Neural cell (in vitro differentiated cells): ENCODE measurements around the gene RBBP6. TPM values are rescaled to one million over a fixed set of nuclear protein-coding genes. Genes with fewer than 3 reads are reported as not detected.
"Not testable (repeated sequence)": the region's sequence is repeated elsewhere in the genome, so short reads cannot be mapped to it uniquely, and the experiment has no call there.

ENCODE experiments used
- H2AFZ ChIP-seq: fragments of 200-600, 300-800 bp; sonication (generic), shearing (Covaris generic); 2 replicates; pipeline ENCODE4 v1.6.0; 2014; ENCODE audit warnings: low read depth, mild to moderate bottlenecking, antibody characterized with exemption, low read length, moderate library complexity
- H3F3A ChIP-seq: fragments of 200-600 bp; shearing (Covaris generic); 2 replicates; pipeline ENCODE4 v1.6.1; 2016; ENCODE audit warnings: mild to moderate bottlenecking, moderate library complexity, mixed read lengths, antibody characterized with exemption, low read length; ENCODE audit not compliant: insufficient read depth, poor library complexity, severe bottlenecking
- H3K27ac ChIP-seq: fragments of 200-600, 300-800 bp; sonication (generic), shearing (Covaris generic); 2 replicates; pipeline ENCODE4 v1.5.1; 2014; ENCODE audit warnings: mild to moderate bottlenecking, low read length, moderate library complexity
- H3K27me3 ChIP-seq: fragments of 300-800, 200-600 bp; sonication (generic), shearing (Covaris generic); 2 replicates; pipeline ENCODE4 v1.6.0; 2014; ENCODE audit warnings: mild to moderate bottlenecking, low read depth, low read length, moderate library complexity; ENCODE audit not compliant: insufficient read depth
- H3K36me3 ChIP-seq: fragments of 300-800, 200-600 bp; sonication (generic), shearing (Covaris generic); 2 replicates; pipeline ENCODE4 v1.5.1; 2014; ENCODE audit warnings: mild to moderate bottlenecking, antibody characterized with exemption, low read length, moderate library complexity; ENCODE audit not compliant: insufficient read depth
- H3K4me2 ChIP-seq: fragments of 300-800, 200-600 bp; sonication (generic), shearing (Covaris generic); 2 replicates; pipeline ENCODE4 v1.6.0; 2014; ENCODE audit warnings: mild to moderate bottlenecking, low read length
- H3K4me3 ChIP-seq: fragments of 300-800, 200-600 bp; sonication (generic), shearing (Covaris generic); 2 replicates; pipeline ENCODE4 v1.5.1; 2014; ENCODE audit warnings: mild to moderate bottlenecking, low read length, moderate library complexity
- H3K79me2 ChIP-seq: fragments of 200-600 bp; shearing (Covaris generic); replicated peaks from 2 replicates; pipeline ENCODE4 v1.6.0; 2014; ENCODE audit warnings: mild to moderate bottlenecking, low read length, moderate library complexity; ENCODE audit not compliant: insufficient read depth
- H3K9ac ChIP-seq: fragments of 300-800, 200-600 bp; sonication (generic), shearing (Covaris generic); 2 replicates; pipeline ENCODE4 v1.6.1; 2016; ENCODE audit warnings: mild to moderate bottlenecking, low read length, mixed read lengths
- H3K9me2 ChIP-seq: fragments of 200-600 bp; shearing (Covaris generic); 2 replicates; pipeline ENCODE4 v1.6.1; 2016; ENCODE audit warnings: mild to moderate bottlenecking, low read length, mixed read lengths; ENCODE audit not compliant: insufficient read depth
- H3K9me3 ChIP-seq: fragments of 200-600, 300-800 bp; sonication (generic), shearing (Covaris generic); 2 replicates; pipeline ENCODE4 v1.6.1; 2016; ENCODE audit warnings: mild to moderate bottlenecking, mixed run types, low read length, moderate library complexity, mixed read lengths
- H4K20me1 ChIP-seq: fragments of 200-600 bp; shearing (Covaris generic); 2 replicates; pipeline ENCODE4 v1.6.1; 2016; ENCODE audit warnings: mild to moderate bottlenecking, mixed run types; ENCODE audit not compliant: insufficient read depth
- CTCF ChIP-seq: fragments of 450-650 bp; IDR thresholded peaks from 2 replicates; pipeline ENCODE4 v1.5.1; 2014; ENCODE audit warnings: antibody characterized with exemption, mild to moderate bottlenecking, moderate library complexity; ENCODE audit not compliant: poor library complexity, severe bottlenecking
- EP300 ChIP-seq: fragments of 450-650 bp; conservative IDR thresholded peaks from 2 replicates; pipeline ENCODE4 v1.6.1; 2014; ENCODE audit warnings: antibody characterized with exemption, mild to moderate bottlenecking, moderate library complexity; ENCODE audit not compliant: poor library complexity, severe bottlenecking
- EZH2 ChIP-seq: fragments of 200-600, 300-800 bp; shearing (Covaris generic), sonication (generic); IDR thresholded peaks from 2 replicates; pipeline ENCODE4 v1.6.1; 2014; ENCODE audit warnings: antibody characterized with exemption, low read length, borderline replicate concordance, mild to moderate bottlenecking; ENCODE audit not compliant: insufficient read depth, poor library complexity, severe bottlenecking
- MXI1 ChIP-seq: fragments of 450-650 bp; conservative IDR thresholded peaks from 2 replicates; pipeline ENCODE4 v1.6.1; 2014; ENCODE audit warnings: antibody characterized with exemption, mild to moderate bottlenecking; ENCODE audit not compliant: poor library complexity, severe bottlenecking
- POLR2AphosphoS5 ChIP-seq: IDR thresholded peaks from 2 replicates; pipeline ENCODE4 v1.6.1; 2012
- RAD21 ChIP-seq: fragments of 450-650 bp; conservative IDR thresholded peaks from 2 replicates; pipeline ENCODE4 v1.6.1; 2014; ENCODE audit warnings: antibody characterized with exemption, mild to moderate bottlenecking, moderate library complexity
- REST ChIP-seq: IDR thresholded peaks from 2 replicates; pipeline ENCODE4 v1.6.1; 2012; ENCODE audit warnings: borderline replicate concordance
- SMC3 ChIP-seq: fragments of 450-650 bp; conservative IDR thresholded peaks from 2 replicates; pipeline ENCODE4 v1.6.1; 2014; ENCODE audit warnings: antibody characterized with exemption, mild to moderate bottlenecking, moderate library complexity; ENCODE audit not compliant: poor library complexity
- TAF1 ChIP-seq: IDR thresholded peaks from 2 replicates; pipeline ENCODE4 v1.6.1; 2012; ENCODE audit warnings: low read depth
- polyA plus RNA-seq: library from polyadenylated mRNA; depleted of rRNA; stranded (reverse); fragments of >200 nt; gene quantifications from 2 replicates; pipeline ENCODE4 v1.2.3, GENCODE V29; 2014

Gene RBBP6
- polyA plus RNA-seq, 1 donor from 2014 or later: 75.5 TPM

DNA sequence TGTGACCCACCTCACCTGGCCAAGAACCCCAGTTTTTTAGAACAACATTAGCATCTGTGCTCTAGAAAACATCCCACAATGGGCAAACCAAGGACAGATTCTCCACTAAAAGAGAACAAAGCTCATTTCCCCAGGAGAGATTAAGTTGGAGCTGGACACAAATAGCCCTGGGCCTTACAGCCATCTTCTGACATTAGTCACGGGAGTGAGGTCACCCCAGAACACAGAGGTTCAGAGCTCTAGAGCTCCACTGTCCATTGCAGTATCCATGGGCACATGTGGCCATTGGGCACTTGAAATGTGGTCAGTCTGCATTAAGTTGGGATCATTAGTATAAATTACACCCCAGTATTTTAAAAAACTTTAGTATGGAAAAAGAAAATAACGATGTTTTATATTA, 47.6 kb upstream of the RBBP6 start:
- Histone ChIP-seq H3K9me3 (no peaks in the 10 kb centered on the region), H3K36me3 (no peaks in the 10 kb centered on the region), H3K27me3 (no peaks in the 10 kb centered on the region), H3K4me3 (no peak overlapping the region), H4K20me1 (no peaks in the 10 kb centered on the region), H2AFZ (no peak overlapping the region), H3K9ac (no peak overlapping the region), H3K4me2 (no peak overlapping the region), H3F3A (no peaks in the 10 kb centered on the region), H3K9me2 (no peaks in the 10 kb centered on the region), H3K79me2 (no peaks in the 10 kb centered on the region), H3K27ac (no peak overlapping the region)
- TF ChIP-seq RAD21 (no peak), TAF1 (no peak)

DNA sequence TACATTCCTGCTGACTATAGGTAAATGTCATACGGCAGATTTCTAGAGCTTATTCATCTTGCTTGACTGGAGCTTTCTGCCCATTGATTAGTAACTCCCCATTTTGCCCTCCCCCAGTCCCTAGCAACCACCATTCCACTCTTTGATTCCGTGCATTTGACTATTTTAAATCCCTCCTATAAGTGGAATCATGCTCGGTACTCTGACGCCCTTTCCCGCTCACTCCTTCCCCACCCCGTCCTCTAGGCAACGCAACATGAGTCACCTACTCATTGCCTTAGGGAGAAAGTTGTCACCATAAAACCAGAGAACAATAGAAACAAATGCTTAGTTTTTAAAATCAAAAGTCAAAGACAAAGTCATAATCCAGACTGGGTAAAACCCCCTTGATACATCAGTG, 45.5 kb upstream of the RBBP6 start:
- Histone ChIP-seq H3K27me3 (no peaks in the 10 kb centered on the region), H3K9me2 (no peaks in the 10 kb centered on the region), H2AFZ (no peak overlapping the region), H4K20me1 (no peaks in the 10 kb centered on the region), H3K9me3 (no peaks in the 10 kb centered on the region), H3K4me3 (no peak overlapping the region), H3K36me3 (no peaks in the 10 kb centered on the region), H3K27ac (no peak overlapping the region), H3F3A (no peaks in the 10 kb centered on the region), H3K4me2 (no peak overlapping the region), H3K79me2 (no peaks in the 10 kb centered on the region), H3K9ac (no peak overlapping the region)
- TF ChIP-seq SMC3 (no peak), TAF1 (no peak), CTCF (no peak), RAD21 (no peak), EZH2 (no peak), EP300 (no peak), MXI1 (no peak), REST (no peak), POLR2AphosphoS5 (no peak)

GRCh38 chr16:24495207-24495606, 44.2 kb upstream of the RBBP6 start:
- H3K9me2 ChIP-seq, H3K9me3 ChIP-seq, H3K4me3 ChIP-seq, H3K36me3 ChIP-seq, H3K27me3 ChIP-seq, H3F3A ChIP-seq, H3K79me2 ChIP-seq, H4K20me1 ChIP-seq, H3K27ac ChIP-seq, H3K4me2 ChIP-seq, H3K9ac ChIP-seq, H2AFZ ChIP-seq: not testable (repeated sequence)
